ENCODE results near the gene ADAT2. TPM values are rescaled to one million over a fixed set of nuclear protein-coding genes. Genes with fewer than 3 reads are reported as not detected.

Gene ADAT2
- polyA plus RNA-seq, 4 donors: 0.81 to 31.6 (median 2.8) TPM

DNA sequence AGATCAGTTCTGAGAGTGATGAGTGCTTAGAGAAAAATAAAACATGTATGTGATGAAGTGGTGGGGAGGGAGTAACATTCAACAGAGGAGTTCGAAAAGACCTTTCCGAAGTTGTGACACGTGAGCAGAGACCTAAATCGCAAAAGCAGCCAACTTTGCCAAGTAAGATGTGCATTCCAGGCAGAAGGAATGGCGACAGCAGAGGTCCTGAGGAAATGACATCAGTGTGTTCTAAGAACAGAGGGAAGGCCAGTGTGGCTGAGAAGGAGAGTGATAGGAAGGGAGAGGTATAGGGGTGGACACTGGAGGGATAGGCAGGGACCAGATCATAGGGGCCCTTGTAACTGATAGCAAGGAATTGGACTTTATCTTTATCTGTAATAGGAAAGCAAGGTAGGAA is 51.3 kb downstream of the ADAT2 start:
- Histone ChIP-seq H3K4me1 (ENCODE audit: control insufficient read depth in 3 of 3, insufficient read depth in 2 of 3, low read depth in 1 of 3, low read length in 2 of 3) (peaks cover 0 to 12% (median 4%) of the 10 kb centered on the region in 3 donors), H3K4me3 (ENCODE audit: low read depth in 1 of 3, low read length in 3 of 3) (no peak overlapping the region), H3K27ac (ENCODE audit: low read depth in 1 of 3, low read length in 2 of 3) (no peak overlapping the region), H3K27me3 (ENCODE audit: control insufficient read depth in 3 of 3, insufficient read depth in 3 of 3, low read length in 3 of 3) (no peaks in the 10 kb centered on the region), H3K36me3 (ENCODE audit: control insufficient read depth in 3 of 3, insufficient read depth in 2 of 3, low read depth in 1 of 3, low read length in 3 of 3) (no peaks in the 10 kb centered on the region), H3K9me3 (ENCODE audit: control insufficient read depth in 2 of 2, insufficient read depth in 1 of 2, low read depth in 1 of 2, low read length in 1 of 2) (no peaks in the 10 kb centered on the region)
- DNase-seq (no peak), FAIRE-seq (no peak)
- WGBS, 3 donors: 88 to 96% (median 92%) methylated on average over 5 of the region's 5 CpGs

DNA sequence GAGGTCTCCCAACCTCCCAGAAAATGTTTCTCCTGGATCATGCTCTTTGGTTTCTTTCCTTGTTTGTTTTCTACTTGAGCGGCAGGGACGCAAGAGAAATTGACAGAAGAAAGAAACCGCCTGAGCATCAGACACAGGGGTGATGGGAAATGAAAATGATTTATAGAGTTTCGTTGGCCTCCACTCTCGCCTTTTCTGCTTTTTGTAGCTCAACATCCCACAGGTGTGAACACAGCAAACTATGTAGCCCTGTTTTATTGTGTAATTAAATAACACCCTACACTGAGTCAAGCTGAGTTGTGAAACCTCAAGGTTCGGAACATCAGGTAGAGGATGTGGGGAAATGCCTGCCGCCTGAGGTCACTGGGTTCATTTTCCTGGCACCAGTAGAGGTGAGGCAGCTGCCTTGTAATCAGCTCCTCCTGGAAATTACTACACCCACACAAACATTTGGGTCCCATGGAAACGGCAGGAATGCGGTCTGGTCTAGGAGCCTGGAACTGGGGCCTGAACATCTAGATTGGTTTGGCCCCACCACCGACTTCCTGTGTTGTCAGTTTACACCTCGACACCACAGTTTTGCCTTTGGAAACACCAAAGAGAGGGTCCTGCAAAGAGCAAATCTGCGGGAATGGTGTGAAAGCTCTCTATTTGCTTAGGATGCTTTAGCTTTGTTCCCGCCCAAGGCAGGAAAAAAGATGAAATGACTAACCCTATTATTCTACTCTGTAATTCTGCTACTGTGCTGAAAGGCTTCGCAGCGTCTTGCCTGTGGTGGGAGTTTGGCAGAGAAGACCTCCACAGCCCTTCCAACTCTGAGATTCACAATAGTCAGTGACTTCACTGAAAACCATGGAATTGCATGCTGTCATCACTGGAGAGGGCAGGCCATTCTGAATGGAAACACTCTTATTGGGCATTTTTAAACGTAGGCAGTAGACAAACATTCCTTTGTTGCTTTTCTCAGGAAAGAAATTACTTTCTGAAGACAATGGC is 53.0 kb downstream of the ADAT2 start:
- Histone ChIP-seq H3K36me3 (ENCODE audit: control insufficient read depth in 3 of 3, insufficient read depth in 2 of 3, low read depth in 1 of 3, low read length in 3 of 3) (no peaks in the 10 kb centered on the region), H3K27me3 (ENCODE audit: control insufficient read depth in 3 of 3, insufficient read depth in 3 of 3, low read length in 3 of 3) (no peaks in the 10 kb centered on the region), H3K4me1 (ENCODE audit: control insufficient read depth in 3 of 3, insufficient read depth in 2 of 3, low read depth in 1 of 3, low read length in 2 of 3) (peaks cover 0 to 12% (median 4%) of the 10 kb centered on the region in 3 donors), H3K27ac (ENCODE audit: low read depth in 1 of 3, low read length in 2 of 3) (peak overlapping the region in 2 of 3 donors; percentile 49 to 65), H3K4me3 (ENCODE audit: low read depth in 1 of 3, low read length in 3 of 3) (no peak overlapping the region), H3K9me3 (ENCODE audit: control insufficient read depth in 2 of 2, insufficient read depth in 1 of 2, low read depth in 1 of 2, low read length in 1 of 2) (no peaks in the 10 kb centered on the region)
- DNase-seq (peak; percentile 75 to 94), FAIRE-seq (no peak)
- WGBS, 3 donors: 19 to 54% (median 32%) methylated on average over 15 to 16 of the region's 16 CpGs

DNA sequence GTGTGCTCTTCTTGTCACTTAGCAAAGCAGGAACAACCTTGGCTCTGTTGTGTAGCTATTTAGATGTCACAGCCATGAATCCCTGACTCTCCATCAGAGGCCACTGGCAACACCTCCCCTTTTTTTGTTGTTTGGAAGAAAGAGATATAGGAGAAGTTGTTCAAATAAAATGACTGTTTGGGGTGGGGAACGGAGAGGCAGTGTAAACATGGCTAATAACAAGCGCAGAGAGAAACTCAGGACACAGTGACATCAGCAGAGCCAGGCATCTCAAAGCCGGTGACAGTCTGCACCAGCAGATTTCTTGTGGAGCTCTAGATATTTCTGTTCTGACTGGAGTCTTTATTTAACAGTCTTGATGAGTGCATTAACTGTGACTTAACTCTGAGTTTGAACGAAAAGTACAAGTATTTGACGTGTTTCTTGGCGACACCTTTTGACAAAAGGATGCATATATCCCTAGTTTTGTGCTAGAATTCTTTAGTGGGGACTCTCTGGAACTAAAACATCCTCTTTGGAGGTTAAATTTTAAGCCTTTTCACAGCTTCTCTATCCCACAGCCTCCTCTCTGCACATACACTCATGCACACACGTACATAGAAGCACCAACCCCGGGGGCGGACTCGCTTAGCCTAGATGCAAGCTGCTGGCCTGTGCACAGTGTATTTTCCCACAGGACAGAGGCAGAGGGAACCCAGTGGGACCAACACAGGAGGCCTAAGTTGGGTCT is 53.8 kb downstream of the ADAT2 start:
- Histone ChIP-seq H3K9me3 (ENCODE audit: control insufficient read depth in 2 of 2, insufficient read depth in 1 of 2, low read depth in 1 of 2, low read length in 1 of 2) (no peaks in the 10 kb centered on the region), H3K27me3 (ENCODE audit: control insufficient read depth in 3 of 3, insufficient read depth in 3 of 3, low read length in 3 of 3) (no peaks in the 10 kb centered on the region), H3K36me3 (ENCODE audit: control insufficient read depth in 3 of 3, insufficient read depth in 2 of 3, low read depth in 1 of 3, low read length in 3 of 3) (no peaks in the 10 kb centered on the region), H3K4me3 (ENCODE audit: low read depth in 1 of 3, low read length in 3 of 3) (no peak overlapping the region), H3K4me1 (ENCODE audit: control insufficient read depth in 3 of 3, insufficient read depth in 2 of 3, low read depth in 1 of 3, low read length in 2 of 3) (peaks cover 0 to 12% (median 4%) of the 10 kb centered on the region in 3 donors), H3K27ac (ENCODE audit: low read depth in 1 of 3, low read length in 2 of 3) (peak overlapping the region in 1 of 3 donors; percentile 65)
- peak in 1 of 2 donors; percentile 19 for DNase-seq
- no peak for FAIRE-seq
- WGBS, 3 donors: 63 to 76% (median 71%) methylated on average over 10 of the region's 10 CpGs

GRCh38 chr6:143395699-143396098 is 54.8 kb downstream of the ADAT2 start:
- H3K27me3 ChIP-seq (ENCODE audit: control insufficient read depth in 3 of 3, insufficient read depth in 3 of 3, low read length in 3 of 3): no peaks in the 10 kb centered on the region
- H3K4me1 ChIP-seq (ENCODE audit: control insufficient read depth in 3 of 3, insufficient read depth in 2 of 3, low read depth in 1 of 3, low read length in 2 of 3): peaks cover 0 to 12% (median 4%) of the 10 kb centered on the region in 3 donors
- DNase-seq (no peak), FAIRE-seq (no peak)
- H3K36me3 ChIP-seq (ENCODE audit: control insufficient read depth in 3 of 3, insufficient read depth in 2 of 3, low read depth in 1 of 3, low read length in 3 of 3): no peaks in the 10 kb centered on the region
- no peak overlapping the region for H3K4me3 ChIP-seq (ENCODE audit: low read depth in 1 of 3, low read length in 3 of 3)
- 92 to 96% (median 95%) methylated on average over 5 of the region's 5 CpGs for WGBS, 3 donors
- H3K9me3 ChIP-seq (ENCODE audit: control insufficient read depth in 2 of 2, insufficient read depth in 1 of 2, low read depth in 1 of 2, low read length in 1 of 2): no peaks in the 10 kb centered on the region
- no peak overlapping the region for H3K27ac ChIP-seq (ENCODE audit: low read depth in 1 of 3, low read length in 2 of 3)

GRCh38 chr6:143394389-143394788 is 56.1 kb downstream of the ADAT2 start:
- H3K27me3 ChIP-seq (ENCODE audit: control insufficient read depth in 3 of 3, insufficient read depth in 3 of 3, low read length in 3 of 3): no peaks in the 10 kb centered on the region
- H3K4me3 ChIP-seq (ENCODE audit: low read depth in 1 of 3, low read length in 3 of 3): no peak overlapping the region
- no peak for DNase-seq
- 87 to 96% (median 88%) methylated on average over 4 of the region's 4 CpGs for WGBS, 3 donors
- FAIRE-seq: no peak
- no peaks in the 10 kb centered on the region for H3K9me3 ChIP-seq (ENCODE audit: control insufficient read depth in 2 of 2, insufficient read depth in 1 of 2, low read depth in 1 of 2, low read length in 1 of 2)
- H3K27ac ChIP-seq (ENCODE audit: low read depth in 1 of 3, low read length in 2 of 3): no peak overlapping the region
- no peaks in the 10 kb centered on the region for H3K36me3 ChIP-seq (ENCODE audit: control insufficient read depth in 3 of 3, insufficient read depth in 2 of 3, low read depth in 1 of 3, low read length in 3 of 3)
- peaks cover 0 to 12% (median 4%) of the 10 kb centered on the region in 3 donors for H3K4me1 ChIP-seq (ENCODE audit: control insufficient read depth in 3 of 3, insufficient read depth in 2 of 3, low read depth in 1 of 3, low read length in 2 of 3)

GRCh38 chr6:143390278-143390677 is 60.2 kb downstream of the ADAT2 start:
- WGBS, 3 donors: 85 to 87% (median 87%) methylated on average over 3 of the region's 3 CpGs
- no peaks in the 10 kb centered on the region for H3K27me3 ChIP-seq (ENCODE audit: control insufficient read depth in 3 of 3, insufficient read depth in 3 of 3, low read length in 3 of 3)
- H3K4me3 ChIP-seq (ENCODE audit: low read depth in 1 of 3, low read length in 3 of 3): no peak overlapping the region
- H3K36me3 ChIP-seq (ENCODE audit: control insufficient read depth in 3 of 3, insufficient read depth in 2 of 3, low read depth in 1 of 3, low read length in 3 of 3): no peaks in the 10 kb centered on the region
- FAIRE-seq (no peak), DNase-seq (no peak)
- H3K27ac ChIP-seq (ENCODE audit: low read depth in 1 of 3, low read length in 2 of 3): no peak overlapping the region
- no peaks in the 10 kb centered on the region for H3K4me1 ChIP-seq (ENCODE audit: control insufficient read depth in 3 of 3, insufficient read depth in 2 of 3, low read depth in 1 of 3, low read length in 2 of 3)
- no peaks in the 10 kb centered on the region for H3K9me3 ChIP-seq (ENCODE audit: control insufficient read depth in 2 of 2, insufficient read depth in 1 of 2, low read depth in 1 of 2, low read length in 1 of 2)

DNA sequence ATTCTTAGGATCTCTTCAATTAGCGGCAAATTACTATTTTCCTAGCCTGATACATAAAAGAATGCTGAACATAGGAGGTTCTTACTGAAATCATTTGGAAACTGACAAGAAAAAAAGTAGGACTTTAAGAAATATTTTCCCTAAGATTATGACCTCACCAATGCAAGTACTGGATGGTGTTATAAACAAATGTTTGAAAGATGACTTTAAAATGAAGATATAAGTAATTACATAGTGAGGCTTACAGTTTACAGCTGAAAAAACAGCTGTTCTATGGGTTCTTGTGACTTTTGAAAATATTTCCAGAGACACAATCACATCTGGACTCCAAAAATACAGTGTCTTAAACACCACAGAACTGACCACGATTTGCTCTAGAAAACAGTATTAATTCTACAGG is 64.9 kb downstream of the ADAT2 start:
- no peak overlapping the region for H3K27ac ChIP-seq (ENCODE audit: low read depth in 1 of 3, low read length in 2 of 3)
- no peaks in the 10 kb centered on the region for H3K36me3 ChIP-seq (ENCODE audit: control insufficient read depth in 3 of 3, insufficient read depth in 2 of 3, low read depth in 1 of 3, low read length in 3 of 3)
- H3K9me3 ChIP-seq (ENCODE audit: control insufficient read depth in 2 of 2, insufficient read depth in 1 of 2, low read depth in 1 of 2, low read length in 1 of 2): peaks cover 0 to 4% of the 10 kb centered on the region in 2 donors
- FAIRE-seq: no peak
- no peaks in the 10 kb centered on the region for H3K4me1 ChIP-seq (ENCODE audit: control insufficient read depth in 3 of 3, insufficient read depth in 2 of 3, low read depth in 1 of 3, low read length in 2 of 3)
- WGBS, 3 donors: 74 to 91% (median 80%) methylated on average over 2 of the region's 2 CpGs
- no peak overlapping the region for H3K4me3 ChIP-seq (ENCODE audit: low read depth in 1 of 3, low read length in 3 of 3)
- DNase-seq: no peak
- no peaks in the 10 kb centered on the region for H3K27me3 ChIP-seq (ENCODE audit: control insufficient read depth in 3 of 3, insufficient read depth in 3 of 3, low read length in 3 of 3)

- Histone ChIP-seq H3K4me3 (ENCODE audit: low read depth in 1 of 3, low read length in 3 of 3) (no peak overlapping the region), H3K27me3 (ENCODE audit: control insufficient read depth in 3 of 3, insufficient read depth in 3 of 3, low read length in 3 of 3) (no peaks in the 10 kb centered on the region), H3K36me3 (ENCODE audit: control insufficient read depth in 3 of 3, insufficient read depth in 2 of 3, low read depth in 1 of 3, low read length in 3 of 3) (no peaks in the 10 kb centered on the region), H3K9me3 (ENCODE audit: control insufficient read depth in 2 of 2, insufficient read depth in 1 of 2, low read depth in 1 of 2, low read length in 1 of 2) (no peaks in the 10 kb centered on the region), H3K27ac (ENCODE audit: low read depth in 1 of 3, low read length in 2 of 3) (no peak overlapping the region), H3K4me1 (ENCODE audit: control insufficient read depth in 3 of 3, insufficient read depth in 2 of 3, low read depth in 1 of 3, low read length in 2 of 3) (no peaks in the 10 kb centered on the region)
- no peak for FAIRE-seq
- no peak for DNase-seq
Measured at GRCh38 chr6:143376861-143377260, 73.6 kb downstream of the ADAT2 start.
